ENCODE results near the gene PTPRG. TPM values are rescaled to one million over a fixed set of nuclear protein-coding genes. Genes with fewer than 3 reads are reported as not detected.

The PTPRG gene
- total RNA-seq, 1 experiment from 2014 or later, result 32.1 TPM

DNA sequence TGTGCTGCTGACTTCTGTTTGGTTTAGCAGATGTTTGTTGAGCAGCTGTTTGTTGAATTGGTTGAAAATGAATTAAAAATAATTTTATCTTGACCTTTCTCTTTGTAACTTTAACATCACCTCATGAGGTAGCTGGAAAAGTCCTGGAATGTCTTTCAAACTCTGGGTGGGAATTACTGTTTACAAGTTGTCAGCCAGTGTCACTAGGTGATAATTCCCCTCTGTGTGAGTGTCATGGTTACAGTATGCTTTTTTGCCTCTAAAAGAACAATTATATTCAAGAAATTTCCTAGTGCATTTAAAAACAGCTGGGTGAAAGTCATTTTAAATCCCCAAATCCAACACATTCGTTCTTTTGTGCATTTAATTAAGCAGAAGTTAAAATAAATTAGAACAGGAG, 113.2 kb downstream of the PTPRG start:
- intact Hi-C loops (cut with micrococcal nuclease), result no loop called here
- Histone ChIP-seq H4K20me1 (ENCODE audit: insufficient read depth) (0 out of 2 replicates have a peak, but pooled peaks cover 3% of the 10 kb centered on the region), H3K9ac (ENCODE audit: low read length) (no peak overlapping the region), H3K9me2 (ENCODE audit: insufficient read depth) (no peaks in the 10 kb centered on the region), H2AFZ (ENCODE audit: low read depth, low read length, poor library complexity, severe bottlenecking) (no peak overlapping the region), H3K9me3 (ENCODE audit: control insufficient read depth in 1 of 2, insufficient read depth in 1 of 2, low read depth in 1 of 2, low read length in 2 of 2) (no peaks in the 10 kb centered on the region), H3K4me3 (replicated peaks in 1 of 2; ENCODE audit: low read depth in 1 of 2, low read length in 2 of 2) (no peak overlapping the region), H3K4me1 (ENCODE audit: control insufficient read depth in 1 of 2, insufficient read depth in 2 of 2, low read length in 2 of 2) (peaks cover 9 to 15% of the 10 kb centered on the region in 2 experiments), H3K4me2 (ENCODE audit: low read length) (no peak overlapping the region), H3K27me3 (ENCODE audit: insufficient read depth, low read length) (no peaks in the 10 kb centered on the region), H3K36me3 (ENCODE audit: control insufficient read depth in 1 of 2, insufficient read depth in 2 of 2, low read length in 2 of 2) (no peaks in the 10 kb centered on the region), H3K79me2 (ENCODE audit: insufficient read depth, low read length) (peaks cover 8% of the 10 kb centered on the region; the same call in 1 of the 2 replicates), H3K27ac (ENCODE audit: low read depth, low read length) (no peak overlapping the region)
- ATAC-seq (no peak), DNase-seq (ENCODE audit: low read depth, low spot score) (no peak)
- BruUV-seq (replicated peaks), result no TSS peak
- RAD21 ChIA-PET (ENCODE audit: low non-redundant PET in 1 of 2, low total read pairs in 2 of 2, uncharacterized antibody in 2 of 2, unreplicated experiment in 2 of 2), result no interaction called here
- TF ChIP-seq, protein P1, sequence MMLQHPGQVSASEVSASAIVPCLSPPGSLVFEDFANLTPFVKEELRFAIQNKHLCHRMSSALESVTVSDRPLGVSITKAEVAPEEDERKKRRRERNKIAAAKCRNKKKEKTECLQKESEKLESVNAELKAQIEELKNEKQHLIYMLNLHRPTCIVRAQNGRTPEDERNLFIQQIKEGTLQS (IDR thresholded peaks at IDR 0.05), result no peak
- no peak for TF ChIP-seq CBX3 (IDR thresholded peaks at IDR 0.05; ENCODE audit: low read depth)
- TF ChIP-seq POLR2A (IDR thresholded peaks at IDR 0.05; ENCODE audit: borderline replicate concordance, extremely low read depth, insufficient read depth, insufficient read length), result no peak
- POLR2A ChIA-PET, result no interaction called here
- CTCF ChIA-PET, result no interaction called here

DNA sequence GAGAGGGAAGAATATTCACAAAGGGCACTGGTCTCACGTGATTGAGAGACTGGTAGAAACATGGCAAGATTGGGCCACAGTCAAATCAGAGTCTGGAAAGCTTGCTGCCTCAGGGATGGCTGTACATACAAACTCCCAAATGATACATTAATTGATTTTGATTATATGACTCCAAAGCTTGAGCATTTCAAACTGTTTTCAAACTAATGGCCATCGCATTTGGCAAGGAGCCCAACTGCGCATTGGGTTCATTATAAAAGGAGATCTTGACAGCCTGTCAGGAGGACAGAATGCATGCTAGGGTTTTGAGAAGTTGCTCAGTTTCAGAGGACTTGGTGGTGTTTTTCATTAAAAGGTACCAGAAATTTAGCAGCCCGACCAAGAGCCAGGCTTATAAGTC, 117.7 kb downstream of the PTPRG start:
- H2AFZ ChIP-seq (ENCODE audit: low read depth, low read length, poor library complexity, severe bottlenecking), result no peak overlapping the region
- H3K4me3 ChIP-seq (replicated peaks in 1 of 2; ENCODE audit: low read depth in 1 of 2, low read length in 2 of 2), result no peak overlapping the region
- no peak overlapping the region for H3K9ac ChIP-seq (ENCODE audit: low read length)
- peaks cover 10 to 25% of the 10 kb centered on the region in 2 experiments for H3K4me1 ChIP-seq (ENCODE audit: control insufficient read depth in 1 of 2, insufficient read depth in 2 of 2, low read length in 2 of 2)
- no peak overlapping the region for H3K27ac ChIP-seq (ENCODE audit: low read depth, low read length)
- BruUV-seq (replicated peaks), result no TSS peak
- ChIA-PET CTCF (no interaction called here), RAD21 (ENCODE audit: low non-redundant PET in 1 of 2, low total read pairs in 2 of 2, uncharacterized antibody in 2 of 2, unreplicated experiment in 2 of 2) (no interaction called here), POLR2A (no interaction called here)
- H3K9me2 ChIP-seq (ENCODE audit: insufficient read depth), result no peaks in the 10 kb centered on the region
- H3K36me3 ChIP-seq (ENCODE audit: control insufficient read depth in 1 of 2, insufficient read depth in 2 of 2, low read length in 2 of 2), result no peaks in the 10 kb centered on the region
- H3K79me2 ChIP-seq (ENCODE audit: insufficient read depth, low read length), result peaks cover 12% of the 10 kb centered on the region; the same call in 1 of the 2 replicates
- H3K4me2 ChIP-seq (ENCODE audit: low read length), result no peak overlapping the region
- DNase-seq (ENCODE audit: low read depth, low spot score) (no peak), ATAC-seq (no peak)
- no peak for TF ChIP-seq POLR2A (IDR thresholded peaks at IDR 0.05; ENCODE audit: borderline replicate concordance, extremely low read depth, insufficient read depth, insufficient read length)
- no peak for TF ChIP-seq TCF7L2 (IDR thresholded peaks at IDR 0.05; ENCODE audit: borderline replicate concordance, extremely low read depth, insufficient read depth, insufficient read length)
- no peak for TF ChIP-seq CEBPB (IDR thresholded peaks at IDR 0.05; ENCODE audit: low read depth)
- TF ChIP-seq ZNF274 (IDR thresholded peaks at IDR 0.05; ENCODE audit: low read depth, low read length), result no peak
- no peak for TF ChIP-seq YY1 (IDR thresholded peaks at IDR 0.05; ENCODE audit: extremely low read depth, insufficient replicate concordance, low read depth, low read length)
- TF ChIP-seq FOSL1 (IDR thresholded peaks at IDR 0.05; ENCODE audit: low read depth), result no peak
- TF ChIP-seq, protein P2, sequence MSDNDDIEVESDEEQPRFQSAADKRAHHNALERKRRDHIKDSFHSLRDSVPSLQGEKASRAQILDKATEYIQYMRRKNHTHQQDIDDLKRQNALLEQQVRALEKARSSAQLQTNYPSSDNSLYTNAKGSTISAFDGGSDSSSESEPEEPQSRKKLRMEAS (IDR thresholded peaks at IDR 0.05), result no peak
- no peak for TF ChIP-seq EGR1 (IDR thresholded peaks at IDR 0.05; ENCODE audit: low read depth)
- no peak for TF ChIP-seq EZH2phosphoT487 (IDR thresholded peaks at IDR 0.05; ENCODE audit: borderline replicate concordance)
- TF ChIP-seq CBX3 (IDR thresholded peaks at IDR 0.05; ENCODE audit: low read depth), result no peak
- TF ChIP-seq RAD21 (IDR thresholded peaks at IDR 0.05; ENCODE audit: low read depth), result no peak
- TF ChIP-seq, protein P3, sequence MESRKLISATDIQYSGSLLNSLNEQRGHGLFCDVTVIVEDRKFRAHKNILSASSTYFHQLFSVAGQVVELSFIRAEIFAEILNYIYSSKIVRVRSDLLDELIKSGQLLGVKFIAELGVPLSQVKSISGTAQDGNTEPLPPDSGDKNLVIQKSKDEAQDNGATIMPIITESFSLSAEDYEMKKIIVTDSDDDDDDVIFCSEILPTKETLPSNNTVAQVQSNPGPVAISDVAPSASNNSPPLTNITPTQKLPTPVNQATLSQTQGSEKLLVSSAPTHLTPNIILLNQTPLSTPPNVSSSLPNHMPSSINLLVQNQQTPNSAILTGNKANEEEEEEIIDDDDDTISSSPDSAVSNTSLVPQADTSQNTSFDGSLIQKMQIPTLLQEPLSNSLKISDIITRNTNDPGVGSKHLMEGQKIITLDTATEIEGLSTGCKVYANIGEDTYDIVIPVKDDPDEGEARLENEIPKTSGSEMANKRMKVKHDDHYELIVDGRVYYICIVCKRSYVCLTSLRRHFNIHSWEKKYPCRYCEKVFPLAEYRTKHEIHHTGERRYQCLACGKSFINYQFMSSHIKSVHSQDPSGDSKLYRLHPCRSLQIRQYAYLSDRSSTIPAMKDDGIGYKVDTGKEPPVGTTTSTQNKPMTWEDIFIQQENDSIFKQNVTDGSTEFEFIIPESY (IDR thresholded peaks at IDR 0.05; ENCODE audit: extremely low read depth, insufficient replicate concordance, low read length), result no peak
- no peak for TF ChIP-seq SRF (IDR thresholded peaks at IDR 0.05; ENCODE audit: low read depth)
- TF ChIP-seq ZFX (IDR thresholded peaks at IDR 0.05), result no peak
- TF ChIP-seq POLR2AphosphoS5 (IDR thresholded peaks at IDR 0.05; ENCODE audit: low read depth, low read length), result no peak
- no peak for TF ChIP-seq EZH2 (IDR thresholded peaks at IDR 0.05)
- H4K20me1 ChIP-seq (ENCODE audit: insufficient read depth), result 0 out of 2 replicates have a peak, but pooled peaks cover 3% of the 10 kb centered on the region
- no peaks in the 10 kb centered on the region for H3K27me3 ChIP-seq (ENCODE audit: insufficient read depth, low read length)
- H3K9me3 ChIP-seq (ENCODE audit: control insufficient read depth in 1 of 2, insufficient read depth in 1 of 2, low read depth in 1 of 2, low read length in 2 of 2), result no peaks in the 10 kb centered on the region
- intact Hi-C loops (cut with micrococcal nuclease), result no loop called here
